ENCODE results near the gene ILKAP. TPM values are rescaled to one million over a fixed set of nuclear protein-coding genes. Genes with fewer than 3 reads are reported as not detected.
A peak's percentile ranks its signal among the peaks of the same experiment; 100 is the strongest.

Gene ILKAP
- total and polyA plus RNA-seq, 8 donors = 30.6 to 57.3 (median 46.3) TPM

- intact Hi-C loops (cut with DNase I) = no loop called here
- Histone ChIP-seq H3K4me3 (no peak overlapping the region), H3K9me3 (no peaks in the 10 kb centered on the region), H3K27me3 (no peaks in the 10 kb centered on the region), H3K36me3 (no peaks in the 10 kb centered on the region), H3K4me1 (peaks cover 0 to under 1% of the 10 kb centered on the region in 2 donors), H3K27ac (no peak overlapping the region)
- DNase-seq = no peak
- ATAC-seq = no peak
- TF ChIP-seq CTCF (IDR thresholded peaks at IDR 0.05) = no peak
Observed at GRCh38 chr2:238146884-238147544, 56.5 kb downstream of the ILKAP start.

- intact Hi-C loops (cut with DNase I) = no loop called here
- Histone ChIP-seq H3K9me3 (no peaks in the 10 kb centered on the region), H3K4me3 (no peak overlapping the region), H3K36me3 (no peaks in the 10 kb centered on the region), H3K27me3 (no peaks in the 10 kb centered on the region), H3K4me1 (peaks cover 0 to 12% of the 10 kb centered on the region in 2 donors), H3K27ac (no peak overlapping the region)
- no peak for ATAC-seq
- no peak for TF ChIP-seq CTCF (IDR thresholded peaks at IDR 0.05)
- no peak for DNase-seq
Observed at GRCh38 chr2:238145851-238146250, 57.6 kb downstream of the ILKAP start.

DNA sequence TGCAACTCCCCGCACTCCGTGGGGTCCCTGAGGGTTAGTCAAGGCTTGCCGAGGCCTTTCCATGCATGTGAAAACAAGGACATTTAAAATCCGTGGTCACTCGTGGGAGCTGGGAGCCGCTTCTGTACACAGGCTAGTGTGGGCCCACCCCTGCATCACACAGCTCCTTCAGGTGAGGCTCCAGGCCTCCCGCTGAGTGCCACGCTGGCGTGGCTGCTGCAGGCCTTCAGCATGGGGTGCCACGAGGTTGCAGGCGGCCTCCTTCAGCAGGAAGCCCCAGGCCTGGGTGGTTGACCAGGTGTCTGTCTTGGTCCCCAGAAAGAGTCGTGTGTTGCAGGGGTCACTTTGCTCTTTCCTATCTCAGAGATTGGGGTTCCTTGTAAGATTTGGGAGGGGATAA is 58.4 kb downstream of the ILKAP start:
- no peaks in the 10 kb centered on the region for H3K9me3 ChIP-seq
- intact Hi-C loops (cut with DNase I) = no loop called here
- ATAC-seq (no peak), DNase-seq (no peak)
- no peaks in the 10 kb centered on the region for H3K27me3 ChIP-seq
- H3K4me3 ChIP-seq = no peak overlapping the region
- H3K4me1 ChIP-seq = peaks cover 0 to 13% of the 10 kb centered on the region in 2 donors
- TF ChIP-seq CTCF (IDR thresholded peaks at IDR 0.05) = no peak
- no peaks in the 10 kb centered on the region for H3K36me3 ChIP-seq
- no peak overlapping the region for H3K27ac ChIP-seq

GRCh38 chr2:238144262-238144661 is 59.2 kb downstream of the ILKAP start:
- no peak for DNase-seq
- Histone ChIP-seq H3K4me1 (peaks cover 0 to 13% of the 10 kb centered on the region in 2 donors), H3K9me3 (no peaks in the 10 kb centered on the region), H3K4me3 (no peak overlapping the region), H3K27me3 (peaks cover 0 to 4% of the 10 kb centered on the region in 2 donors), H3K27ac (no peak overlapping the region), H3K36me3 (no peaks in the 10 kb centered on the region)
- intact Hi-C loops (cut with DNase I) = no loop called here
- TF ChIP-seq CTCF (IDR thresholded peaks at IDR 0.05) = no peak
- no peak for ATAC-seq

GRCh38 chr2:238143239-238143951 is 60.1 kb downstream of the ILKAP start:
- no peak for TF ChIP-seq CTCF (IDR thresholded peaks at IDR 0.05)
- no peak overlapping the region for H3K27ac ChIP-seq
- H3K9me3 ChIP-seq = no peaks in the 10 kb centered on the region
- intact Hi-C loops (cut with DNase I) = no loop called here
- DNase-seq (peak in 1 of 4 donors; percentile 59), ATAC-seq (no peak)
- H3K4me1 ChIP-seq = peaks cover 0 to 19% of the 10 kb centered on the region in 2 donors
- H3K36me3 ChIP-seq = no peaks in the 10 kb centered on the region
- peaks cover 0 to 12% of the 10 kb centered on the region in 2 donors for H3K27me3 ChIP-seq
- H3K4me3 ChIP-seq = no peak overlapping the region
